Measurements from ENCODE around the gene ATP6V1E1. TPM values are rescaled to one million over a fixed set of nuclear protein-coding genes. Genes with fewer than 3 reads are reported as not detected.

The ATP6V1E1 gene
- total and polyA plus RNA-seq, 9 of the 15 experiments (the other 6 are each of a cell fraction or from before 2014, with no cell fraction given): 122 to 249 (median 179) TPM

GRCh38 chr22:17597217-17597616 lies 31.3 kb downstream of the ATP6V1E1 start:
- Histone ChIP-seq H3K4me3 (no peak overlapping the region), H3K4me2 (ENCODE audit: insufficient read depth, low read length) (no peak overlapping the region), H4K20me1 (replicated peaks; ENCODE audit: control insufficient read depth, insufficient read depth, low read length) (no peaks in the 10 kb centered on the region), H3K79me2 (ENCODE audit: control insufficient read depth, insufficient read depth, low read length) (no peaks in the 10 kb centered on the region), H3K9me3 (replicated peaks; ENCODE audit: control insufficient read depth, insufficient read depth, low read depth, low read length) (no peaks in the 10 kb centered on the region), H3K9ac (ENCODE audit: insufficient read depth in 1 of 2, low read depth in 2 of 2, low read length in 2 of 2) (no peak overlapping the region), H3K9me1 (ENCODE audit: control insufficient read depth, insufficient read depth, low read length) (no peaks in the 10 kb centered on the region), H3K36me3 (ENCODE audit: control insufficient read depth, insufficient read depth, low read length) (peaks cover 84% of the 10 kb centered on the region), H2AFZ (ENCODE audit: low read depth, low read length) (no peak overlapping the region), H3K27me3 (ENCODE audit: control insufficient read depth in 2 of 2, insufficient read depth in 2 of 2, low read length in 2 of 2) (no peaks in the 10 kb centered on the region), H3K27ac (ENCODE audit: extremely low read depth, low read depth, low read length) (no peak overlapping the region), H3K4me1 (replicated peaks in 1 of 2; ENCODE audit: control insufficient read depth in 2 of 2, insufficient read depth in 2 of 2, low read length in 2 of 2) (no peaks in the 10 kb centered on the region)
- BruUV-seq (replicated peaks): no TSS peak
- FAIRE-seq (no peak), ATAC-seq (no peak), DNase-seq (ENCODE audit: extremely low read depth in 1 of 4, low spot score in 3 of 4) (no peak)
- ChIA-PET POLR2A (interaction anchor here (0.7 to 2.2 kb wide), 3 partner anchors 8 to 10 kb away, joined by 3 to 10 read pairs (median 7); no protein-coding TSS in a partner anchor), CTCF (ENCODE audit: low intra/inter-chr PET ratio) (no interaction called here)
- 94% methylated on average over 2 of the region's 2 CpGs for WGBS (ENCODE audit: insufficient coverage, low coverage, missing lambda C conversion rate)
- in situ Hi-C loops (cut with MboI) (no loop called here), intact Hi-C loops (cut with micrococcal nuclease) (no loop called here)
- TF ChIP-seq ILK (tag; IDR thresholded peaks at IDR 0.05; ENCODE audit: borderline replicate concordance, low read depth) (no peak), ZNF76 (CRISPR knock-in tag; IDR thresholded peaks at IDR 0.05; ENCODE audit: borderline replicate concordance) (no peak), ZNF717 (CRISPR knock-in tag; IDR thresholded peaks at IDR 0.05) (no peak), ZNF449 (CRISPR knock-in tag; IDR thresholded peaks at IDR 0.05) (no peak), ZKSCAN1 (IDR thresholded peaks at IDR 0.05; ENCODE audit: low read depth, low read length) (no peak), DDX20 (tag; IDR thresholded peaks at IDR 0.05; ENCODE audit: low read depth) (no peak), TCF7 (IDR thresholded peaks at IDR 0.05; ENCODE audit: borderline replicate concordance) (no peak), FOXJ2 (tag; IDR thresholded peaks at IDR 0.05) (no peak), POLR2AphosphoS5 (IDR thresholded peaks at IDR 0.05; ENCODE audit: control insufficient read depth, insufficient read depth, low read depth, low read length) (no peak), ZNF133 (CRISPR knock-in tag; IDR thresholded peaks at IDR 0.05) (no peak), PPARD (CRISPR knock-in tag; IDR thresholded peaks at IDR 0.05) (no peak)
- TF ChIP-seq, protein P1, sequence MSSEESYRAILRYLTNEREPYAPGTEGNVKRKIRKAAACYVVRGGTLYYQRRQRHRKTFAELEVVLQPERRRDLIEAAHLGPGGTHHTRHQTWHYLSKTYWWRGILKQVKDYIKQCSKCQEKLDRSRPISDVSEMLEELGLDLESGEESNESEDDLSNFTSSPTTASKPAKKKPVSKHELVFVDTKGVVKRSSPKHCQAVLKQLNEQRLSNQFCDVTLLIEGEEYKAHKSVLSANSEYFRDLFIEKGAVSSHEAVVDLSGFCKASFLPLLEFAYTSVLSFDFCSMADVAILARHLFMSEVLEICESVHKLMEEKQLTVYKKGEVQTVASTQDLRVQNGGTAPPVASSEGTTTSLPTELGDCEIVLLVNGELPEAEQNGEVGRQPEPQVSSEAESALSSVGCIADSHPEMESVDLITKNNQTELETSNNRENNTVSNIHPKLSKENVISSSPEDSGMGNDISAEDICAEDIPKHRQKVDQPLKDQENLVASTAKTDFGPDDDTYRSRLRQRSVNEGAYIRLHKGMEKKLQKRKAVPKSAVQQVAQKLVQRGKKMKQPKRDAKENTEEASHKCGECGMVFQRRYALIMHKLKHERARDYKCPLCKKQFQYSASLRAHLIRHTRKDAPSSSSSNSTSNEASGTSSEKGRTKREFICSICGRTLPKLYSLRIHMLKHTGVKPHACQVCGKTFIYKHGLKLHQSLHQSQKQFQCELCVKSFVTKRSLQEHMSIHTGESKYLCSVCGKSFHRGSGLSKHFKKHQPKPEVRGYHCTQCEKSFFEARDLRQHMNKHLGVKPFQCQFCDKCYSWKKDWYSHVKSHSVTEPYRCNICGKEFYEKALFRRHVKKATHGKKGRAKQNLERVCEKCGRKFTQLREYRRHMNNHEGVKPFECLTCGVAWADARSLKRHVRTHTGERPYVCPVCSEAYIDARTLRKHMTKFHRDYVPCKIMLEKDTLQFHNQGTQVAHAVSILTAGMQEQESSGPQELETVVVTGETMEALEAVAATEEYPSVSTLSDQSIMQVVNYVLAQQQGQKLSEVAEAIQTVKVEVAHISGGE (CRISPR knock-in tag; IDR thresholded peaks at IDR 0.05): no peak
